KMS-11 (cell line): Measurements from ENCODE around the gene ARHGAP45.

ENCODE experiments used
- H2AFZ ChIP-seq: fragments of 200-600 bp; sonication (generic); 2 replicates; pipeline ENCODE4 v1.6.1; 2016; ENCODE audit warnings: antibody characterized with exemption, mixed run types, low read depth
- H3K27ac ChIP-seq: fragments of 200-600 bp; sonication (generic); 2 replicates; pipeline ENCODE4 v1.6.1; 2016; ENCODE audit warnings: mild to moderate bottlenecking, mixed run types
- H3K27me3 ChIP-seq: fragments of 200-600 bp; sonication (generic); 2 replicates; pipeline ENCODE4 v1.6.1; 2017; ENCODE audit warnings: mild to moderate bottlenecking, low read depth, mixed run types, moderate library complexity; ENCODE audit not compliant: insufficient read depth
- H3K36me3 ChIP-seq: fragments of 200-600 bp; sonication (generic); 2 replicates; pipeline ENCODE4 v1.6.1; 2017; ENCODE audit warnings: mild to moderate bottlenecking, mixed run types; ENCODE audit not compliant: insufficient read depth
- H3K4me1 ChIP-seq: fragments of 200-600 bp; sonication (generic); 2 replicates; pipeline ENCODE4 v1.6.1; 2016; ENCODE audit warnings: mild to moderate bottlenecking, low read depth, mixed run types; ENCODE audit not compliant: poor library complexity, severe bottlenecking
- H3K4me2 ChIP-seq: fragments of 200-600 bp; sonication (generic); 2 replicates; pipeline ENCODE4 v1.7.0; 2016; ENCODE audit warnings: mild to moderate bottlenecking, mixed run types
- H3K4me3 ChIP-seq: fragments of 200-600 bp; sonication (generic); IDR thresholded peaks from 2 replicates; pipeline ENCODE4 v1.6.1; 2017; ENCODE audit warnings: low read depth, low read length, mixed read lengths; ENCODE audit not compliant: insufficient read depth
- H3K79me2 ChIP-seq: fragments of 200-600 bp; sonication (generic); 2 replicates; pipeline ENCODE4 v1.6.1; 2016; ENCODE audit warnings: low read depth, mixed run types; ENCODE audit not compliant: insufficient read depth
- H3K9ac ChIP-seq: fragments of 200-600 bp; sonication (generic); 2 replicates; pipeline ENCODE4 v1.6.1; 2016; ENCODE audit warnings: mild to moderate bottlenecking, mixed run types
- H4K20me1 ChIP-seq: fragments of 200-600 bp; sonication (generic); 2 replicates; pipeline ENCODE4 v1.6.1; 2016; ENCODE audit warnings: mild to moderate bottlenecking, mixed run types; ENCODE audit not compliant: insufficient read depth
- CTCF ChIP-seq: fragments of 200-600 bp; sonication (generic); conservative IDR thresholded peaks from 2 replicates; pipeline ENCODE4 v1.6.1; 2017; ENCODE audit warnings: low read depth, mild to moderate bottlenecking, antibody characterized with exemption, low read length, moderate library complexity, mixed read lengths

Gene ARHGAP45

GRCh38 chr19:1041835-1042685, 24.9 kb upstream of the ARHGAP45 start:
- peaks cover 27% of the 10 kb centered on the region for H3K4me1 ChIP-seq
- no peaks in the 10 kb centered on the region for H3K79me2 ChIP-seq
- no peak overlapping the region for H2AFZ ChIP-seq
- no peak overlapping the region for H3K27ac ChIP-seq
- H3K27me3 ChIP-seq, result no peaks in the 10 kb centered on the region
- no peak overlapping the region for H3K4me3 ChIP-seq
- no peaks in the 10 kb centered on the region for H3K36me3 ChIP-seq
- H3K9ac ChIP-seq, result no peak overlapping the region
- no peaks in the 10 kb centered on the region for H4K20me1 ChIP-seq
- no peak for TF ChIP-seq CTCF
- no peak overlapping the region for H3K4me2 ChIP-seq

GRCh38 chr19:1042689-1043511, 24.1 kb upstream of the ARHGAP45 start:
- Histone ChIP-seq H4K20me1 (no peaks in the 10 kb centered on the region), H3K27ac (no peak overlapping the region), H3K4me1 (peaks cover 18% of the 10 kb centered on the region), H3K4me2 (no peak overlapping the region), H3K36me3 (no peaks in the 10 kb centered on the region), H2AFZ (no peak overlapping the region), H3K27me3 (no peaks in the 10 kb centered on the region), H3K9ac (no peak overlapping the region), H3K4me3 (no peak overlapping the region), H3K79me2 (no peaks in the 10 kb centered on the region)
- no peak for TF ChIP-seq CTCF

- no peak overlapping the region for H2AFZ ChIP-seq
- H3K27me3 ChIP-seq, result no peaks in the 10 kb centered on the region
- H3K9ac ChIP-seq, result no peak overlapping the region
- no peaks in the 10 kb centered on the region for H3K36me3 ChIP-seq
- no peak for TF ChIP-seq CTCF
- no peaks in the 10 kb centered on the region for H3K4me1 ChIP-seq
- no peak overlapping the region for H3K27ac ChIP-seq
- no peak overlapping the region for H3K4me3 ChIP-seq
- H3K79me2 ChIP-seq, result no peaks in the 10 kb centered on the region
- no peaks in the 10 kb centered on the region for H4K20me1 ChIP-seq
- no peak overlapping the region for H3K4me2 ChIP-seq
These were observed 21.7 kb upstream of the ARHGAP45 start for GRCh38 chr19:1045247-1045603.

GRCh38 chr19:1046117-1046626, 20.8 kb upstream of the ARHGAP45 start:
- Histone ChIP-seq H3K27ac (no peak overlapping the region), H3K4me2 (no peak overlapping the region), H4K20me1 (no peaks in the 10 kb centered on the region), H3K36me3 (no peaks in the 10 kb centered on the region), H3K4me1 (no peaks in the 10 kb centered on the region), H2AFZ (no peak overlapping the region), H3K4me3 (no peak overlapping the region), H3K27me3 (no peaks in the 10 kb centered on the region), H3K9ac (no peak overlapping the region), H3K79me2 (no peaks in the 10 kb centered on the region)
- TF ChIP-seq CTCF, result no peak
